Esophagus squamous epithelium (tissue), 4 donors: ENCODE results near the gene YPEL2.

Experiments used
- CTCF ChIP-seq, 6 experiments: fragments of 450-650 bp in 4 of 6; fragments of 200-600 bp in 2 of 6; sonication (generic) in 2 of 6; IDR thresholded peaks; one replicate each; pipeline ENCODE4 v1.5.1; 2016 to 2019; ENCODE audit warnings: antibody characterized with exemption in 6 of 6, mild to moderate bottlenecking in 4 of 6, moderate library complexity in 4 of 6
- POLR2A ChIP-seq, 4 donors: fragments of 450-650 bp; IDR thresholded peaks; one replicate each; pipeline ENCODE4 v1.6.1; 2017; ENCODE audit warnings: antibody characterized with exemption in 4 of 4, mild to moderate bottlenecking in 4 of 4, moderate library complexity in 3 of 4

GRCh38 chr17:59432657-59433056 lies 101.2 kb downstream of the YPEL2 start:
- no peak for TF ChIP-seq CTCF (IDR thresholded peaks at IDR 0.05)
- no peak for TF ChIP-seq POLR2A (IDR thresholded peaks at IDR 0.05)
